GM10266 (cell line): ENCODE results near the gene MIR17HG.

Experiments used
- DNase-seq: peaks from one replicate; pipeline ENCODE4 v3.0.0; 2012; ENCODE audit errors: extremely low spot score
- TF ChIP-seq, protein P1 (sequence below): IDR thresholded peaks from 2 replicates; pipeline ENCODE4 v1.5.1; 2012; ENCODE audit warnings: mild to moderate bottlenecking, low read depth; ENCODE audit not compliant: control insufficient read depth, insufficient read depth; ENCODE audit errors: missing control alignments

MIR17HG gene

DNA sequence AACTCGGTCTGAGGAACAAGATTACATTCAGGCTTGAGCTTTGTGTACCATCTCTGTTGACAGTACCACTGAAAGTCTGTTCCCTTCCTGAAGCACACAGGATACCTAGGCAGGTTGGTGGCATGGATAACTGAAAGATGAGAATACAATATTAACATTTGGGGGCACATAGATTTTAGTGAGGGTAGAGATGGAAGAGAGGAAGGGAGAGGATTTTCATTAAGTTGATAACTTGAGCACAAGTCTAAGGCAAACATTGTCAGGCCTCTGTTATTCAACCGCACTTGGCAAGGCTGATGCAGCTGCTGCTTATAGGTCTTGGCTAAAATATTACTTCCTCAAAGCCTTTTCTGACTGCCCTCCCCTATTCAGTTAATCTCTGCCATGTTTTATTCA lies 10.9 kb downstream of the MIR17HG start:
- TF ChIP-seq, protein P1, sequence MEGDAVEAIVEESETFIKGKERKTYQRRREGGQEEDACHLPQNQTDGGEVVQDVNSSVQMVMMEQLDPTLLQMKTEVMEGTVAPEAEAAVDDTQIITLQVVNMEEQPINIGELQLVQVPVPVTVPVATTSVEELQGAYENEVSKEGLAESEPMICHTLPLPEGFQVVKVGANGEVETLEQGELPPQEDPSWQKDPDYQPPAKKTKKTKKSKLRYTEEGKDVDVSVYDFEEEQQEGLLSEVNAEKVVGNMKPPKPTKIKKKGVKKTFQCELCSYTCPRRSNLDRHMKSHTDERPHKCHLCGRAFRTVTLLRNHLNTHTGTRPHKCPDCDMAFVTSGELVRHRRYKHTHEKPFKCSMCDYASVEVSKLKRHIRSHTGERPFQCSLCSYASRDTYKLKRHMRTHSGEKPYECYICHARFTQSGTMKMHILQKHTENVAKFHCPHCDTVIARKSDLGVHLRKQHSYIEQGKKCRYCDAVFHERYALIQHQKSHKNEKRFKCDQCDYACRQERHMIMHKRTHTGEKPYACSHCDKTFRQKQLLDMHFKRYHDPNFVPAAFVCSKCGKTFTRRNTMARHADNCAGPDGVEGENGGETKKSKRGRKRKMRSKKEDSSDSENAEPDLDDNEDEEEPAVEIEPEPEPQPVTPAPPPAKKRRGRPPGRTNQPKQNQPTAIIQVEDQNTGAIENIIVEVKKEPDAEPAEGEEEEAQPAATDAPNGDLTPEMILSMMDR, result no peak
- no peak for DNase-seq

DNA sequence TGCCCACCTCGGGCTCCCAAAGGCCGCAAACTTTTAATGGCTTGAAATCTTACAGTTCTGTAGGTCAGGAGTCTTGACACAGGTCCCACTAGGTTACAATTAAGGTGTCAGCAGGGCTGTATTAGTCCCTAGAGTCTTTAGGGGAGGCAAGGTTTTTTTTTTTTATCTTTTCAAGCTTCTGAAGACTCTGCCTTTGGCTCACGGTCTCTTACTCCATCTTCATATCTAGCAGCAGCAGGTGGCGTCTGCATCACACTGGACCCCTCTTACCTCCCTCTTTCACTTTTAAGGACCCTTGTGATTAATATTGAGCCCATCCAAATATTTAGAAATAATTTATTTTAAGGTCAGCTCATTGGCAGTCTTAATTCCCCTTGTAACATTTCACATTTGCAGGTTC lies 11.6 kb downstream of the MIR17HG start:
- TF ChIP-seq, protein P1, result no peak
- DNase-seq, result no peak

DNA sequence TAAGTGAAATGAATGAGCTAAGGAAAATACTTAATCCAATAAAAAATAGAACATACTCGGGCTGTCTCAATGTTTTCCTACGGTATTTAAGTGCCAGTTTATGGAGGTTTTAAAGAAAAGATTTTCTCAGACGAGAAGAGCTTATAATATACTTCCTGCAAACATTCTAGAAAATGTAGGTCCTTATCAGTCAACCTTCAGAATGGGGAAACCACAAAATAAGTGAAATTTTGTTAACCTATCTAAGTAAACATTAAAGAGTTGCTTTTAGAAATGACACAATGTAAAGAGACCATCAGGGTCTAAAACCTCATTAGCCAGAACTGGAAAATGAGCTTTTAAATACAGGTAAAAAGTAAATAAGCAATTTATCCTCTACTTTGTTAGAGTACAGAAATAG lies 12.1 kb downstream of the MIR17HG start:
- TF ChIP-seq, protein P1, result no peak
- DNase-seq, result no peak

DNA sequence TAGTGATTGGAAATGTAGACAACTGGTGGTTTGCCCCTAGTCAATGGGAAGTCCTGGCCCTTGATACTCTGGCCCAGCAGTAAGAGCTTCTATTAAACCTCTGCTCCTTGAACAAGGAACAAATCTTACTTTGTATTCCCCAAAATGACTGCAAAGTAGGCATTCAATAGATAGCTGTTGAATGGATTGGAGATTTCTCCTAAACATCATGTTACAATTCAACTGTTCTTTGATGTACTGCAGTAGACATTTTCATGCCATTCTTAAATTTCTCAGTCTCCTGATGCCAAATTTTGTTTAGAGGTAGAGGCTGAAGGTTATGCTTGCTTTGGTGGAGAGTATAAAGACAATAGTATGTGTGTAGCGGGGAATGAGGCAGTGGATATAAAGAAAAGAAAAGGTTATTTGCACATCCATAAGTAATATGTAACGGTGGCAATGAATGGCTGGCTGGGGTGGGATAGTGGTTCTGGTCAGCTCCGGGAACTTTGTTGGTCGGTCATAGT lies 12.8 kb downstream of the MIR17HG start:
- TF ChIP-seq, protein P1, result no peak
- no peak for DNase-seq

DNA sequence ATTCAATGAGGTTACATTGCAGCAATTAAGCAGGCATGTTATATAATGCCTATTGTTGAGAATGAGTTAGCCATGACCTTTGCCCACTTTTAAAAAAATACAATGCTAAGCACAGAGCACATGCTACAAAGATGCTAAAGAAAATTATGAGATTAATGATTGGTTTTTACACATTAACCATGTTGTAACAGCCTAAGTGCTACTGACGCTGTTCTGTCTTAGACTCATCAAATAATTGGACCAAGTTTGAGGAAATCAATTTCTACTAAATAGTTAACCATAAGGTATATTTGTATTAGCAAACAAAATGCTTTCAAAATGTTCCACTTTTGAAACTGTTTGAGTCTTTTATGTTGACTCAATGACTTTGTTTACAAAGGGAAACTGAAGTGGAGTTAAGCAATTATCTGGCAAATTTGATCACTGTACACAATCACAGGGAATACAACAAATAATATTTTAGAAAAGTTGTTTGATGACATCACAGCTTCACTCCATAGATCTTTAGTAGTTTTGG lies 14.3 kb downstream of the MIR17HG start:
- TF ChIP-seq, protein P1, result no peak
- no peak for DNase-seq

DNA sequence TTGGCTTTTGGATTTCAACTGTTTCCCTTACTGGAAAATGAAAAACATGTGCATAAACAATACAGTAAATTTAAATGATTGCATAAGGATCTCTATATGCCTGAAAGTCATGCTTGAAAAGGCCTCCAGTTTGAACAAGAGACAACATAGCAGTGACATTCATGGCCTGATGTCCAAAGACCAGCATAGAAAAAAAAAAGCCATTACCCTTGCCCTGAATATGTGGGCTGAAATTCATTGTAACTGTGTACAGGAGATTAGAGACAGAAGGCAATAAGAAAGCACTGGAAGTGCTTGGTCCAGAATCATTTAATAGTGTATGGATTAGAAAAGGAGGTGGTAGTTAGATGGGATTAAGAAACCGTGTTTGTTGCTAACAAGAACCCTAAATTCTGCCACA lies 15.4 kb downstream of the MIR17HG start:
- no peak for DNase-seq

DNA sequence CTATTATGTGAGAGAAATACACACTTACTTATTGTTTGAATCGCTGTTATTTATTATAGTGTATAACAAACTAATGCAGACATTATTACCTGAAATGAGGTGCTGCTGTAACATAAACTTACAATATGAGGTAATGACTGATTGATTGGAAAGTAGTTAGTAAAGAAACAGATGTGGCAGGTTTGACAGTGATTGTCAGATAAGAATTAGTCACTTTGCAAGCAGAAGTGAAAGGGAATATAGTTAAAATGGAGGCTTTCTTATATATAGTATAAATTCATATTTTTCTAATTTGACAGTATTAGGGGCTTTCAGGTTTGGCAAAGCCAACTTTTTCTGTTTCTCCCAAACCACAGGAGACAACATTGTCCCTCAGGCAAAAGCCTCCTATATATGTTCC lies 20.6 kb downstream of the MIR17HG start:
- TF ChIP-seq, protein P1, result no peak
- DNase-seq, result no peak

More for the DNA sequence above, 15.4 kb downstream of the MIR17HG start:
- TF ChIP-seq, protein P1, result no peak
